Body of pancreas (tissue), 4 donors: ENCODE results near the gene C2orf49. TPM values are rescaled to one million over a fixed set of nuclear protein-coding genes. Genes with fewer than 3 reads are reported as not detected.

Experiments used
- ATAC-seq: fragments of 150-250 bp; one replicate; pipeline ENCODE4 v1.9.1; 2016
- DNase-seq, 4 donors: peaks; one replicate each; pipeline ENCODE4 v3.0.0-alpha.2; 2019
- H3K27ac ChIP-seq, 4 donors: fragments of 200-600 bp; sonication (generic); 1 replicate in 3 of 4; 2 replicates in 1 of 4; pipeline versions ENCODE4 v1.5.1 to v1.6.1; 2016 to 2019; ENCODE audit warnings: mild to moderate bottlenecking in 1 of 4, mixed read lengths in 1 of 4, moderate library complexity in 1 of 4
- H3K27me3 ChIP-seq, 2 donors: fragments of 200-600 bp; sonication (generic); one replicate each; pipeline ENCODE4 v1.6.0; 2016; ENCODE audit warnings: mild to moderate bottlenecking in 1 of 2
- H3K36me3 ChIP-seq, 2 donors: fragments of 200-600 bp; sonication (generic); replicated peaks in 1 of 2; 2 replicates each; pipeline ENCODE4 v1.5.1; 2016; ENCODE audit warnings: low read depth in 2 of 2; ENCODE audit not compliant: insufficient read depth in 1 of 2
- H3K4me1 ChIP-seq: fragments of 200-600 bp; sonication (generic); one replicate; pipeline ENCODE4 v1.6.0; 2016
- H3K4me3 ChIP-seq, 2 donors: fragments of 200-600 bp; sonication (generic); 1 replicate in 1 of 2; 2 replicates in 1 of 2; pipeline ENCODE4 v1.5.1; 2016 to 2019
- H3K9me3 ChIP-seq, 3 donors: fragments of 200-600 bp; sonication (generic); 1 replicate in 2 of 3; 2 replicates in 1 of 3; pipeline ENCODE4 v1.5.1; 2016
- POLR2A ChIP-seq, 3 donors: fragments of 450-650 bp; IDR thresholded peaks; one replicate each; pipeline ENCODE4 v1.6.1; 2016; ENCODE audit warnings: antibody characterized with exemption in 3 of 3, mild to moderate bottlenecking in 2 of 3
- WGBS, 2 donors: methylation state at CpG; one replicate each; pipeline ENCODE4 v1.1.5; 2017; 5-methylcytosine and 5-hydroxymethylcytosine counted together
- intact Hi-C: fragments of 100-400 bp; cut with DNase I; formaldehyde crosslinking; loops from one replicate; pipeline ENCODE4 v1.15.1; 2023
- total RNA-seq, 2 donors: library from RNA; depleted of rRNA; stranded (reverse); fragments of >200 nt; gene quantifications; one replicate each; pipeline ENCODE4 v1.1.0, GENCODE V29; 2016
- TF ChIP-seq, protein P1 (sequence below), 7 experiments: fragments of 450-650 bp in 4 of 7; fragments of 200-600 bp in 3 of 7; sonication (generic) in 3 of 7; IDR thresholded peaks; one replicate each; pipeline ENCODE4 v1.5.1; 2016 to 2019; ENCODE audit warnings: antibody characterized with exemption in 7 of 7

C2orf49 gene
- total RNA-seq, 2 donors from 2014 or later: 7.9 to 15.3 TPM

DNA sequence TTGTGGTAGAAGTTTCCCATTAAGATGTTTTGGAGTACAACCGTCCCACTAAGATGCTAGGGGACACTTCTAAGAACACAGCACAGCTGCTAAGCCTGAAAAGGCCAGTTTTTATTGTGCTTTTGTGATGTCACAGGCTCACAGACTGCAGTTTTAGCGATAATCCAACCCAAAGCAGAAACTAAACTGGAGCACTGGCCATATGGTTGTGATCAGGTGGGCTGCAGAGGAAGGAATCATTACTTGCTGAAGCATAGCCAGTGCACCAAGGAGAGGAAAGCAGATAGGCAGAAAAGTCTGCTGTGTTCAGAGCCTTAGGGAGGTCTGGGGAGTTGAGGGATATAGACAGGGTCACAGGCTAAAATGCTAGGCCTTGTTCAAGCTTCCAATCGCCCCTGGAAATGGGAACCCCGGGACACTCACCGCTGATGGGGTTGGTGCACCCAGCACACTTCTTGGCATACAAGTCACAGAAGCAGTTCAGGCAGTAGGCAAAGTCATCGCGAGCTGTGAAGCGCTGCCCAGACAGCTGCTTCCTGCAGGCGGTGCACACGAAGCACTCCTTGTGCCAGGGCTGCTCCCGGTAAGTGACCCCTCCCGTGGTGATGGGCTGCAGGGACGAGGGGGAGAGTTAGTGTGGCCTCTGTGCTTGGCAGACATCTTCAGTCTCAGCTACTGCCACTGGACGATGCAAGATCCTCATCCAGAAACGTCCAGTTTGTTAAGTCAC, 25.7 kb downstream of the C2orf49 start:
- Histone ChIP-seq H3K4me1 (peaks cover 8% of the 10 kb centered on the region), H3K27ac (no peak overlapping the region)
- intact Hi-C loops: no loop called here

GRCh38 chr2:105364436-105365139, 27.2 kb downstream of the C2orf49 start:
- WGBS, 2 donors: 61 to 63% methylated on average over 5 of the region's 5 CpGs
- Histone ChIP-seq H3K4me1 (peaks cover under 1% of the 10 kb centered on the region), H3K27ac (no peak overlapping the region), H3K27me3 (no peaks in the 10 kb centered on the region), H3K4me3 (no peak overlapping the region), H3K9me3 (no peaks in the 10 kb centered on the region), H3K36me3 (no peaks in the 10 kb centered on the region)
- intact Hi-C loops: no loop called here
- DNase-seq: no peak
- no peak for ATAC-seq
- TF ChIP-seq, protein P1, sequence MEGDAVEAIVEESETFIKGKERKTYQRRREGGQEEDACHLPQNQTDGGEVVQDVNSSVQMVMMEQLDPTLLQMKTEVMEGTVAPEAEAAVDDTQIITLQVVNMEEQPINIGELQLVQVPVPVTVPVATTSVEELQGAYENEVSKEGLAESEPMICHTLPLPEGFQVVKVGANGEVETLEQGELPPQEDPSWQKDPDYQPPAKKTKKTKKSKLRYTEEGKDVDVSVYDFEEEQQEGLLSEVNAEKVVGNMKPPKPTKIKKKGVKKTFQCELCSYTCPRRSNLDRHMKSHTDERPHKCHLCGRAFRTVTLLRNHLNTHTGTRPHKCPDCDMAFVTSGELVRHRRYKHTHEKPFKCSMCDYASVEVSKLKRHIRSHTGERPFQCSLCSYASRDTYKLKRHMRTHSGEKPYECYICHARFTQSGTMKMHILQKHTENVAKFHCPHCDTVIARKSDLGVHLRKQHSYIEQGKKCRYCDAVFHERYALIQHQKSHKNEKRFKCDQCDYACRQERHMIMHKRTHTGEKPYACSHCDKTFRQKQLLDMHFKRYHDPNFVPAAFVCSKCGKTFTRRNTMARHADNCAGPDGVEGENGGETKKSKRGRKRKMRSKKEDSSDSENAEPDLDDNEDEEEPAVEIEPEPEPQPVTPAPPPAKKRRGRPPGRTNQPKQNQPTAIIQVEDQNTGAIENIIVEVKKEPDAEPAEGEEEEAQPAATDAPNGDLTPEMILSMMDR (IDR thresholded peaks at IDR 0.05): no peak
- TF ChIP-seq POLR2A (IDR thresholded peaks at IDR 0.05): no peak

More for the DNA sequence above, 25.7 kb downstream of the C2orf49 start:
- Histone ChIP-seq H3K9me3 (no peaks in the 10 kb centered on the region), H3K27me3 (no peaks in the 10 kb centered on the region), H3K36me3 (no peaks in the 10 kb centered on the region), H3K4me3 (no peak overlapping the region)
- DNase-seq (no peak), ATAC-seq (no peak)
- no peak for TF ChIP-seq POLR2A (IDR thresholded peaks at IDR 0.05)
- TF ChIP-seq, protein P1 (IDR thresholded peaks at IDR 0.05): no peak
- 46 to 64% methylated on average over 14 to 15 of the region's 15 CpGs for WGBS, 2 donors

DNA sequence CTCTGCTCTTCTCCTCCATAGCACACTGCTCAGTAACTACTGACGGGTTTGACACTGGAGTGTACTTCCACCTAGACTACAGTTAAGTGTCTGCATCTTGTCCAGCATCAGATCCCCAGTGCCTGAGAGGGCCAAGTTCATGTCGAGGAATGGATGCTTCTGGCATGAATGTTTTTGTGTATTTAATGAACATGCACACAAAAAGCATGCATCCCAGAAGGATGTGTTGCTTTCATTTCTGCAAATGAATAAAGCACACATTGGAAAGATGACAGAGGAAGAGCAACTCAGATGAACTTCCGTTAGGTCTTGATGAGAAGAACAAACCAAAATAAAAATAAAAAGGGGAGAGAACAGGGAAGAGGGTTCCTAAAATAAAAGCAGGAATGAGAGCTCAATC, 27.9 kb downstream of the C2orf49 start:
- DNase-seq (no peak), ATAC-seq (no peak)
- intact Hi-C loops: no loop called here
- Histone ChIP-seq H3K4me3 (no peak overlapping the region), H3K9me3 (no peaks in the 10 kb centered on the region), H3K36me3 (no peaks in the 10 kb centered on the region), H3K4me1 (peaks cover 6% of the 10 kb centered on the region), H3K27me3 (no peaks in the 10 kb centered on the region), H3K27ac (no peak overlapping the region)
- WGBS, 2 donors: 53 to 55% methylated on average over 3 of the region's 3 CpGs
- no peak for TF ChIP-seq POLR2A (IDR thresholded peaks at IDR 0.05)
- TF ChIP-seq, protein P1 (IDR thresholded peaks at IDR 0.05): no peak

GRCh38 chr2:105368759-105369408, 31.5 kb downstream of the C2orf49 start:
- Histone ChIP-seq H3K27ac (no peak overlapping the region), H3K4me1 (peaks cover 6% of the 10 kb centered on the region), H3K27me3 (no peaks in the 10 kb centered on the region), H3K9me3 (no peaks in the 10 kb centered on the region), H3K4me3 (no peak overlapping the region), H3K36me3 (no peaks in the 10 kb centered on the region)
- no peak for ATAC-seq
- TF ChIP-seq POLR2A (IDR thresholded peaks at IDR 0.05): no peak
- TF ChIP-seq, protein P1 (IDR thresholded peaks at IDR 0.05): no peak
- DNase-seq: no peak
- WGBS, 2 donors: 60 to 65% methylated on average over 8 of the region's 8 CpGs
- intact Hi-C loops: no loop called here
